NCI-H1694 (cell line): ENCODE results near the gene COL23A1.
A peak's percentile ranks its signal among the peaks of the same experiment; 100 is the strongest.
"Not testable (repeated sequence)": the region's sequence is repeated elsewhere in the genome, so short reads cannot be mapped to it uniquely, and the experiment has no call there.

ENCODE experiments used
- DNase-seq: peaks from one replicate; lab custom pipeline; 2025; lab: John Stamatoyannopoulos, UW

The COL23A1 gene

GRCh38 chr5:178237431-178238312 is 352.5 kb downstream of the COL23A1 start:
- no peak for DNase-seq

GRCh38 chr5:178236679-178237078 is 353.5 kb downstream of the COL23A1 start:
- no peak for DNase-seq

GRCh38 chr5:178236126-178236525 is 354.1 kb downstream of the COL23A1 start:
- DNase-seq: no peak

GRCh38 chr5:178235588-178235974 is 354.6 kb downstream of the COL23A1 start:
- DNase-seq: no peak

- peak; percentile 51 for DNase-seq
Observed at GRCh38 chr5:178234750-178235587, 355.2 kb downstream of the COL23A1 start.

GRCh38 chr5:178234121-178234749 is 356.0 kb downstream of the COL23A1 start:
- DNase-seq: no peak

- no peak for DNase-seq
Observed at GRCh38 chr5:178232920-178233429, 357.2 kb downstream of the COL23A1 start.

GRCh38 chr5:178232124-178232919 is 357.9 kb downstream of the COL23A1 start, which contains the start of gene PHYKPL:
Gene PHYKPL (minus strand): TSS chr5:178232802. CDS start chr5:178232550, 252 bp downstream.
- DNase-seq: no peak

GRCh38 chr5:178231539-178232123 is 358.6 kb downstream of the COL23A1 start:
- DNase-seq: no peak

GRCh38 chr5:178230879-178231538 is 359.2 kb downstream of the COL23A1 start:
- DNase-seq: no peak

GRCh38 chr5:178229861-178230260 is 360.3 kb downstream of the COL23A1 start:
- no peak for DNase-seq

GRCh38 chr5:178229111-178229510 is 361.1 kb downstream of the COL23A1 start:
- not testable (repeated sequence) for DNase-seq

GRCh38 chr5:178228609-178229008 is 361.6 kb downstream of the COL23A1 start:
- no peak for DNase-seq

- DNase-seq: no peak
Observed at GRCh38 chr5:178227929-178228328, 362.3 kb downstream of the COL23A1 start.

GRCh38 chr5:178227138-178227659 is 363.0 kb downstream of the COL23A1 start:
- DNase-seq: no peak

GRCh38 chr5:178225174-178225573 is 365.0 kb downstream of the COL23A1 start:
- DNase-seq: no peak

GRCh38 chr5:178224403-178224802 is 365.8 kb downstream of the COL23A1 start:
- DNase-seq: no peak

GRCh38 chr5:178223828-178224335 is 366.3 kb downstream of the COL23A1 start:
- DNase-seq: no peak

GRCh38 chr5:178223196-178223773 is 366.9 kb downstream of the COL23A1 start:
- no peak for DNase-seq
